ENCODE measurements around the gene ADH5. TPM values are rescaled to one million over a fixed set of nuclear protein-coding genes. Genes with fewer than 3 reads are reported as not detected.

ADH5 gene
- total RNA-seq, 1 experiment from 2014 or later, result 163 TPM

DNA sequence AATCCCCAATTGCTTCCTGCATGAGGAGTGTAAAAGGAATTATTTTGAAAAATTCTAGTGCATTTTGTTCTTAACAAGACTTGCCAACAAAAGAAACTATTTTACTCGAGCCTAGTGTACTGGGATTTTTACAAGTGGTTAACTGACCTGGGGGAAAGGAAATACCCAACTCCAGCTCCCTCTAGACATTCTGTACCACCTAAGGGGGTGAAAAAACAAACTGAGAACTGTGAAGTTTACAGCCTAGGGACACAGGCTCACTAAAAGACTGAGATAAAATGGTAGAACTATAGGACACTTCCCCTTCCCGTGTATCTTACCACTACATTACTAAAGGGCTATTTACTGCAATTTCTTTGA lies 2.6 kb upstream of the ADH5 start:
- Histone ChIP-seq H3K27ac (ENCODE audit: low read depth, low read length) (no peak overlapping the region), H3K4me2 (ENCODE audit: low read length) (no peak overlapping the region), H3K9me3 (ENCODE audit: control insufficient read depth in 1 of 2, insufficient read depth in 1 of 2, low read depth in 1 of 2, low read length in 2 of 2) (no peaks in the 10 kb centered on the region), H2AFZ (ENCODE audit: low read depth, low read length, poor library complexity, severe bottlenecking) (no peak overlapping the region), H3K4me1 (ENCODE audit: control insufficient read depth in 1 of 2, insufficient read depth in 2 of 2, low read length in 2 of 2) (peaks cover 4 to 14% of the 10 kb centered on the region in 2 experiments; a peak in 3 of 4 replicates), H4K20me1 (ENCODE audit: insufficient read depth) (no peaks in the 10 kb centered on the region), H3K27me3 (ENCODE audit: insufficient read depth, low read length) (no peaks in the 10 kb centered on the region), H3K36me3 (ENCODE audit: control insufficient read depth in 1 of 2, insufficient read depth in 2 of 2, low read length in 2 of 2) (no peaks in the 10 kb centered on the region), H3K4me3 (replicated peaks in 1 of 2; ENCODE audit: low read depth in 1 of 2, low read length in 2 of 2) (no peak overlapping the region), H3K9ac (ENCODE audit: low read length) (no peak overlapping the region), H3K9me2 (ENCODE audit: insufficient read depth) (no peaks in the 10 kb centered on the region), H3K79me2 (ENCODE audit: insufficient read depth, low read length) (peaks cover 28% of the 10 kb centered on the region)
- intact Hi-C loops (cut with micrococcal nuclease), result no loop called here
- CTCF ChIA-PET, result no interaction called here
- ATAC-seq, result no peak
- RAD21 ChIA-PET (ENCODE audit: low non-redundant PET in 1 of 2, low total read pairs in 2 of 2, uncharacterized antibody in 2 of 2, unreplicated experiment in 2 of 2), result no interaction called here
- POLR2A ChIA-PET, result no interaction called here
- BruUV-seq (replicated peaks), result no TSS peak
- no peak for DNase-seq (ENCODE audit: low read depth, low spot score)
- TF ChIP-seq SP1 (IDR thresholded peaks at IDR 0.05; ENCODE audit: low read depth) (no peak), CEBPB (IDR thresholded peaks at IDR 0.05; ENCODE audit: low read depth) (no peak), EGR1 (IDR thresholded peaks at IDR 0.05; ENCODE audit: low read depth) (no peak)
- TF ChIP-seq, protein P1, sequence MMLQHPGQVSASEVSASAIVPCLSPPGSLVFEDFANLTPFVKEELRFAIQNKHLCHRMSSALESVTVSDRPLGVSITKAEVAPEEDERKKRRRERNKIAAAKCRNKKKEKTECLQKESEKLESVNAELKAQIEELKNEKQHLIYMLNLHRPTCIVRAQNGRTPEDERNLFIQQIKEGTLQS (IDR thresholded peaks at IDR 0.05), result no peak
- TF ChIP-seq, protein P2, sequence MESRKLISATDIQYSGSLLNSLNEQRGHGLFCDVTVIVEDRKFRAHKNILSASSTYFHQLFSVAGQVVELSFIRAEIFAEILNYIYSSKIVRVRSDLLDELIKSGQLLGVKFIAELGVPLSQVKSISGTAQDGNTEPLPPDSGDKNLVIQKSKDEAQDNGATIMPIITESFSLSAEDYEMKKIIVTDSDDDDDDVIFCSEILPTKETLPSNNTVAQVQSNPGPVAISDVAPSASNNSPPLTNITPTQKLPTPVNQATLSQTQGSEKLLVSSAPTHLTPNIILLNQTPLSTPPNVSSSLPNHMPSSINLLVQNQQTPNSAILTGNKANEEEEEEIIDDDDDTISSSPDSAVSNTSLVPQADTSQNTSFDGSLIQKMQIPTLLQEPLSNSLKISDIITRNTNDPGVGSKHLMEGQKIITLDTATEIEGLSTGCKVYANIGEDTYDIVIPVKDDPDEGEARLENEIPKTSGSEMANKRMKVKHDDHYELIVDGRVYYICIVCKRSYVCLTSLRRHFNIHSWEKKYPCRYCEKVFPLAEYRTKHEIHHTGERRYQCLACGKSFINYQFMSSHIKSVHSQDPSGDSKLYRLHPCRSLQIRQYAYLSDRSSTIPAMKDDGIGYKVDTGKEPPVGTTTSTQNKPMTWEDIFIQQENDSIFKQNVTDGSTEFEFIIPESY (IDR thresholded peaks at IDR 0.05; ENCODE audit: extremely low read depth, insufficient replicate concordance, low read length), result no peak

DNA sequence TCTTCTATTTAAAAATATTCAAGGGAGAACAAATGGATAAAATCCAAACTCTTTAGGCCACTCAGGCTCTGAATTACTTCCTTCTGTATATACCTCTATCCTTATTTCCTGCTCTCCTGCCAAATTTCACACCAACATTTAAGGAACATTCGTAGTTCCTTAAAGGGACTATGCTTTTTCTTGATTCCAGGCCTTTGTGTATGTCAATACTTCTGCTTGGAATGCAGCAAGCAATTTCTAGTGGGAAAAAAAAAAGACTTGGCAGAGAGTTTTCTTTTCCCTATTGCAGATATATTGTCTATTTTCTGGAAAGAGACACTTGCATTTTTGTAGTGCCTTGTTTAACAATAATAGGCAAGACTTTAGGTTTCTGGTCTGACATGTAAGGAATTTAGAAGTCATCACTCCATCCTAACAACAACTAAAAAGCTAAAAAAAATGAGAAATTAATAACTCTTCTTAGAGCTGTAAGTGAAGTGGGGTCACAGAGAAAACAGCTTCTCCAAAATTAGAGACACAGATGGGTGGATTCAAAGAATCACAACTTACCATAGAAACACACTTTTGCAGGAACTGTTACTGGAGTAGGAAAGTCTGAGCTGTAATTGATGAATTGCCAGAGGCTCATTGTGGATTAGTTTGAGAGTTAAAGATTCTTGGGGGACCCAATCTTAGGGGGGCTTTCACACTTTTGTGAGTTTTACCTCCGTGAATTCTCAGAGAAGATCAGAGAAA lies 2.1 kb upstream of the ADH5 start:
- Histone ChIP-seq H3K27me3 (ENCODE audit: insufficient read depth, low read length) (no peaks in the 10 kb centered on the region), H3K9me2 (ENCODE audit: insufficient read depth) (no peaks in the 10 kb centered on the region), H3K4me1 (ENCODE audit: control insufficient read depth in 1 of 2, insufficient read depth in 2 of 2, low read length in 2 of 2) (peaks cover 4 to 14% of the 10 kb centered on the region in 2 experiments; a peak in 3 of 4 replicates), H4K20me1 (ENCODE audit: insufficient read depth) (no peaks in the 10 kb centered on the region), H3K4me2 (ENCODE audit: low read length) (no peak overlapping the region), H3K9ac (ENCODE audit: low read length) (no peak overlapping the region), H3K4me3 (replicated peaks in 1 of 2; ENCODE audit: low read depth in 1 of 2, low read length in 2 of 2) (no peak overlapping the region), H3K36me3 (ENCODE audit: control insufficient read depth in 1 of 2, insufficient read depth in 2 of 2, low read length in 2 of 2) (no peaks in the 10 kb centered on the region), H3K9me3 (ENCODE audit: control insufficient read depth in 1 of 2, insufficient read depth in 1 of 2, low read depth in 1 of 2, low read length in 2 of 2) (no peaks in the 10 kb centered on the region), H2AFZ (ENCODE audit: low read depth, low read length, poor library complexity, severe bottlenecking) (no peak overlapping the region), H3K79me2 (ENCODE audit: insufficient read depth, low read length) (peaks cover 34% of the 10 kb centered on the region), H3K27ac (ENCODE audit: low read depth, low read length) (no peak overlapping the region)
- no TSS peak for BruUV-seq (replicated peaks)
- ChIA-PET CTCF (no interaction called here), RAD21 (ENCODE audit: low non-redundant PET in 1 of 2, low total read pairs in 2 of 2, uncharacterized antibody in 2 of 2, unreplicated experiment in 2 of 2) (no interaction called here), POLR2A (no interaction called here)
- intact Hi-C loops (cut with micrococcal nuclease), result no loop called here
- DNase-seq (ENCODE audit: low read depth, low spot score) (no peak), ATAC-seq (no peak)
- no peak for TF ChIP-seq POLR2AphosphoS5 (IDR thresholded peaks at IDR 0.05; ENCODE audit: low read depth, low read length)
- TF ChIP-seq EZH2phosphoT487 (IDR thresholded peaks at IDR 0.05; ENCODE audit: borderline replicate concordance), result no peak
- no peak for TF ChIP-seq SRF (IDR thresholded peaks at IDR 0.05; ENCODE audit: low read depth)
- no peak for TF ChIP-seq SIN3A (IDR thresholded peaks at IDR 0.05; ENCODE audit: low read depth)
- TF ChIP-seq, protein P3, sequence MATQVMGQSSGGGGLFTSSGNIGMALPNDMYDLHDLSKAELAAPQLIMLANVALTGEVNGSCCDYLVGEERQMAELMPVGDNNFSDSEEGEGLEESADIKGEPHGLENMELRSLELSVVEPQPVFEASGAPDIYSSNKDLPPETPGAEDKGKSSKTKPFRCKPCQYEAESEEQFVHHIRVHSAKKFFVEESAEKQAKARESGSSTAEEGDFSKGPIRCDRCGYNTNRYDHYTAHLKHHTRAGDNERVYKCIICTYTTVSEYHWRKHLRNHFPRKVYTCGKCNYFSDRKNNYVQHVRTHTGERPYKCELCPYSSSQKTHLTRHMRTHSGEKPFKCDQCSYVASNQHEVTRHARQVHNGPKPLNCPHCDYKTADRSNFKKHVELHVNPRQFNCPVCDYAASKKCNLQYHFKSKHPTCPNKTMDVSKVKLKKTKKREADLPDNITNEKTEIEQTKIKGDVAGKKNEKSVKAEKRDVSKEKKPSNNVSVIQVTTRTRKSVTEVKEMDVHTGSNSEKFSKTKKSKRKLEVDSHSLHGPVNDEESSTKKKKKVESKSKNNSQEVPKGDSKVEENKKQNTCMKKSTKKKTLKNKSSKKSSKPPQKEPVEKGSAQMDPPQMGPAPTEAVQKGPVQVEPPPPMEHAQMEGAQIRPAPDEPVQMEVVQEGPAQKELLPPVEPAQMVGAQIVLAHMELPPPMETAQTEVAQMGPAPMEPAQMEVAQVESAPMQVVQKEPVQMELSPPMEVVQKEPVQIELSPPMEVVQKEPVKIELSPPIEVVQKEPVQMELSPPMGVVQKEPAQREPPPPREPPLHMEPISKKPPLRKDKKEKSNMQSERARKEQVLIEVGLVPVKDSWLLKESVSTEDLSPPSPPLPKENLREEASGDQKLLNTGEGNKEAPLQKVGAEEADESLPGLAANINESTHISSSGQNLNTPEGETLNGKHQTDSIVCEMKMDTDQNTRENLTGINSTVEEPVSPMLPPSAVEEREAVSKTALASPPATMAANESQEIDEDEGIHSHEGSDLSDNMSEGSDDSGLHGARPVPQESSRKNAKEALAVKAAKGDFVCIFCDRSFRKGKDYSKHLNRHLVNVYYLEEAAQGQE (IDR thresholded peaks at IDR 0.05; ENCODE audit: low read depth), result no peak
- no peak for TF ChIP-seq FOSL1 (IDR thresholded peaks at IDR 0.05; ENCODE audit: low read depth)
- TF ChIP-seq ELF1 (IDR thresholded peaks at IDR 0.05; ENCODE audit: borderline replicate concordance, low read depth), result no peak

All from HCT116 (cell line).